Fibroblast of mammary gland (primary cell): Measurements from ENCODE around the gene CORO2A.
A peak's percentile ranks its signal among the peaks of the same experiment; 100 is the strongest.

Experiments
- DNase-seq: peaks from one replicate; pipeline ENCODE4 v3.0.0-alpha.2; 2010; ENCODE audit warnings: low read depth
- H3K4me3 ChIP-seq: 2 replicates; pipeline ENCODE4 v1.5.1; 2011; ENCODE audit warnings: low read depth, mild to moderate bottlenecking, low read length, moderate library complexity; ENCODE audit not compliant: control insufficient read depth
- TF ChIP-seq, protein P1 (sequence below): conservative IDR thresholded peaks from 2 replicates; pipeline ENCODE4 v1.5.1; 2011; ENCODE audit warnings: low read depth, low read length, inconsistent platforms; ENCODE audit not compliant: control insufficient read depth, insufficient read depth

The CORO2A gene

DNA sequence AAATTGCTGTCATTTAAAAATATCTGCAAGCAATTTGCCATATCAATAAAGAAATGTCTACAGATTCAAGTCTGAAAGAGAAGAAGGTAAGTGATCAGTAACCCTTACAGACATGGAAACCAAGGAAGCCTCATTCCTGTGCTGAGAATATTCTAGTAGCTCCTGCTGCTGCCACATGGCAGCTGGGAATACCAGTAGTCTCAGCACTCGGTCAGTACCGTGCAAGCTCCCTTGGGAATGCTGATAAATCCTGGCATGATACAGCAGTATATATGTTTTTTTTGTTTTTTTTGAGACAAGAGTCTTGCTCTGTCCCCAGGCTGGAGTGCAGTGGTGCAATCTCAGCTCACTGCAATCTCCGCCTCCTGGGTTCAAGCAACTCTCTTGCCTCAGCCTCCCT is 108.0 kb downstream of the CORO2A start:
- DNase-seq = no peak
- TF ChIP-seq, protein P1, sequence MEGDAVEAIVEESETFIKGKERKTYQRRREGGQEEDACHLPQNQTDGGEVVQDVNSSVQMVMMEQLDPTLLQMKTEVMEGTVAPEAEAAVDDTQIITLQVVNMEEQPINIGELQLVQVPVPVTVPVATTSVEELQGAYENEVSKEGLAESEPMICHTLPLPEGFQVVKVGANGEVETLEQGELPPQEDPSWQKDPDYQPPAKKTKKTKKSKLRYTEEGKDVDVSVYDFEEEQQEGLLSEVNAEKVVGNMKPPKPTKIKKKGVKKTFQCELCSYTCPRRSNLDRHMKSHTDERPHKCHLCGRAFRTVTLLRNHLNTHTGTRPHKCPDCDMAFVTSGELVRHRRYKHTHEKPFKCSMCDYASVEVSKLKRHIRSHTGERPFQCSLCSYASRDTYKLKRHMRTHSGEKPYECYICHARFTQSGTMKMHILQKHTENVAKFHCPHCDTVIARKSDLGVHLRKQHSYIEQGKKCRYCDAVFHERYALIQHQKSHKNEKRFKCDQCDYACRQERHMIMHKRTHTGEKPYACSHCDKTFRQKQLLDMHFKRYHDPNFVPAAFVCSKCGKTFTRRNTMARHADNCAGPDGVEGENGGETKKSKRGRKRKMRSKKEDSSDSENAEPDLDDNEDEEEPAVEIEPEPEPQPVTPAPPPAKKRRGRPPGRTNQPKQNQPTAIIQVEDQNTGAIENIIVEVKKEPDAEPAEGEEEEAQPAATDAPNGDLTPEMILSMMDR = no peak
- H3K4me3 ChIP-seq = no peak overlapping the region

GRCh38 chr9:98083566-98084183 is 108.8 kb downstream of the CORO2A start:
- no peak for DNase-seq
- TF ChIP-seq, protein P1 = no peak
- H3K4me3 ChIP-seq = no peak overlapping the region

- TF ChIP-seq, protein P1 = no peak
- H3K4me3 ChIP-seq = no peak overlapping the region
- DNase-seq = no peak
Measured at GRCh38 chr9:98083061-98083501, 109.4 kb downstream of the CORO2A start.

GRCh38 chr9:98081477-98082219 is 110.8 kb downstream of the CORO2A start:
- TF ChIP-seq, protein P1 = no peak
- H3K4me3 ChIP-seq = no peak overlapping the region
- DNase-seq = peak; percentile 39

GRCh38 chr9:98080780-98081179 is 111.7 kb downstream of the CORO2A start:
- TF ChIP-seq, protein P1 = no peak
- DNase-seq = no peak
- no peak overlapping the region for H3K4me3 ChIP-seq

DNA sequence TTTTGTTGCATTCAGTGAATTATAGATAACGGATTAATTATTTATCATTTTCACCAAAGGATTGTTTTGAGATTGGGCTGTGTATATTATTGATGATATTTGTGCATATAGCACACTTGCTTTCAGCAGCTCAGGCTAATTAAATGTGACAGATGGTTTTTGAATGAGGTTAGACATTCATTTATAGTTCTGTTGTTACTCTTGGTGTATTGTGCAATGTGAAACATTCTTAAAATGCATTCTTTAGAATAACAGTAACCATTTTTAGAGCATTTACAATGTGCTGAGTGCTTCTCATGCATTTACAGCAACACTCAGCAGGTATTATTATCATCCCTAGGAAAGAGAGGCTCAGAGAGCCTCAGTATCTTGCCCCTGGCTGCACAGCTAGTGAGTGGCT is 112.1 kb downstream of the CORO2A start:
- H3K4me3 ChIP-seq = no peak overlapping the region
- TF ChIP-seq, protein P1 = no peak
- DNase-seq = no peak
